Subcutaneous adipose tissue (tissue), 4 donors: Measurements from ENCODE around the gene NHLRC4. TPM values are rescaled to one million over a fixed set of nuclear protein-coding genes. Genes with fewer than 3 reads are reported as not detected.

Experiments
- CTCF ChIP-seq: fragments of 450-650 bp; IDR thresholded peaks from one replicate; pipeline ENCODE4 v1.5.1; 2016; ENCODE audit warnings: low read depth, mild to moderate bottlenecking, control low read depth, antibody characterized with exemption, moderate library complexity
- total RNA-seq, 4 donors: library from RNA; depleted of rRNA; stranded (reverse); fragments of >200 nt; gene quantifications; one replicate each; pipeline ENCODE4 v1.1.0, GENCODE V29; 2016

NHLRC4 gene
- total RNA-seq, 4 donors from 2014 or later = 0.85 to 3.8 (median 2.0) TPM; not detected in 1

GRCh38 chr16:540645-541340 is 26.0 kb upstream of the NHLRC4 start:
- no peak for TF ChIP-seq CTCF

GRCh38 chr16:543301-544164 is 23.3 kb upstream of the NHLRC4 start:
- TF ChIP-seq CTCF = no peak

GRCh38 chr16:544517-544916 is 22.3 kb upstream of the NHLRC4 start:
- no peak for TF ChIP-seq CTCF

GRCh38 chr16:546909-547770 is 19.7 kb upstream of the NHLRC4 start:
- no peak for TF ChIP-seq CTCF

GRCh38 chr16:548586-548985 is 18.2 kb upstream of the NHLRC4 start:
- TF ChIP-seq CTCF = no peak

- no peak for TF ChIP-seq CTCF
Observed at GRCh38 chr16:549544-550263, 17.1 kb upstream of the NHLRC4 start.
